RCC 7860 (cell line): Measurements from ENCODE around the gene CCDC126.
"Not testable (repeated sequence)": the region's sequence is repeated elsewhere in the genome, so short reads cannot be mapped to it uniquely, and the experiment has no call there.

ENCODE experiments used
- DNase-seq: peaks from one replicate; pipeline ENCODE4 v3.0.0-alpha.2; 2015; ENCODE audit warnings: low spot score
- FAIRE-seq: peaks from 2 replicates; lab custom pipeline; 2012; peaks lifted over from hg19 to GRCh38; lab: Jason Lieb, UNC

Gene CCDC126, protein sequence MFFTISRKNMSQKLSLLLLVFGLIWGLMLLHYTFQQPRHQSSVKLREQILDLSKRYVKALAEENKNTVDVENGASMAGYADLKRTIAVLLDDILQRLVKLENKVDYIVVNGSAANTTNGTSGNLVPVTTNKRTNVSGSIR

DNA sequence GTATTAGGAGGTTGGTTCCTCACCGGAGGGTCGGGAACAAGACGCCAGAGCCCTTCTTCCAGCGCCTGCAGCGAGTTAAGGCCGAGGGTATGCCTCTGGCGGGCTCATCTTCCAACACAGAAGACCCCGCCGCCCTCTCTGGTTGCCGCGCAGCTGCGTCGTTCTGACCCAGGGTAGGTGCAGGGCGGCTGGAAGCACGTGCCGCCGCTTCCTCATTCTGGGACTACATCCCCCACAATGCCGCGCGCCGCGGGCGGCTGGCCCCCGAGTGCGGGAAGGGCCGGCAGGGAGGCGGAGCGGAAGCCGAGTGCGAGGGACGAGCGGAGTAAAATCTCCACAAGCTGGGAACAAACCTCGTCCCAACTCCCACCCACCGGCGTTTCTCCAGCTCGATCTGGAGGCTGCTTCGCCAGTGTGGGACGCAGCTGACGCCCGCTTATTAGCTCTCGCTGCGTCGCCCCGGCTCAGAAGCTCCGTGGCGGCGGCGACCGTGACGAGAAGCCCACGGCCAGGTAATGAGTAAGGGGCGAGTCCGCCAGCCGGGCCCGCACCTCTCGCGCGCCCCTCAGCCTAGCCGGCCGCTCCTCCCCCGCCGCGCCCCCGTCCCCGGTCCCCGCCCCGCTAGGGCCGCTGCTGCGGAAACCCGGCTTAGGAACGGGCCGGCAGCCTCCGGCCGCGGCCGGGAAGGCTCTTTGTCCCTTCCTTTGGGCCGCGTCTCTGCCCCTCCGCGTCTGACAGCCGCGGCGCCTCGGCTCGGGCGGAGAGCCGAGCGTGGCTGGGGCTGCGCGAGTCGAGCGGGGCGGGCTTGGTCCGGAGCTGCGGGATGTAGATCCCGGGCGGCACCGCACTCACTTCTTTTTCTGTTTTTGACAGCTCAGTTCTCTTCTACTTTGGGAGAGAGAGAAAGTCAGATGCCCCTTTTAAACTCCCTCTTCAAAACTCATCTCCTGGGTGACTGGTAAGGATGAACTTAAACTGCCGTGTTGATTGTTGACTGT lies at the start of gene CCDC126:
Gene CCDC126 (plus strand): TSS at position 289 of the 998 bp plus-strand sequence. CDS start 13,934 bp downstream, outside the sequence.
- FAIRE-seq = no peak
- DNase-seq = peak; percentile 75

DNA sequence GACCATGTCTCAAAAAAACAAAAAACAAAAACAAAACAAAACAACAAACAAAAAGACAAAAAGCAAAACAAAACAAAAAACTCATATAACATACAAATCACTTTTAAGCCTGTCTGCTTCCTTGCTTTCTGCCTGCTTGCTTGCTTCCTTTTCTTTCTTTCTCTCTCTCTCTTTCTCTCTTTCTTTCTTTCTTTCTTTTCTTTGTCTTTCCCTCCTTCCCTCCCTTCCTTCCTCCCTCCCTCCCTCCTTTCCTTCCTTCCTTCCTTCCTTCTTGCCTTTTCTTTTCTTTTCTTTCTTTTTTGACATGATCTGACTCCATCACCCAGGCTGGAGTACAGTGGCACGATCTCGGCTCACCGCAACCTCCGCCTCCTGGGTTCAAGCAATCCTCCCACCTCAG lies 49.5 kb upstream of the CCDC126 start:
- FAIRE-seq (no peak), DNase-seq (no peak)

DNA sequence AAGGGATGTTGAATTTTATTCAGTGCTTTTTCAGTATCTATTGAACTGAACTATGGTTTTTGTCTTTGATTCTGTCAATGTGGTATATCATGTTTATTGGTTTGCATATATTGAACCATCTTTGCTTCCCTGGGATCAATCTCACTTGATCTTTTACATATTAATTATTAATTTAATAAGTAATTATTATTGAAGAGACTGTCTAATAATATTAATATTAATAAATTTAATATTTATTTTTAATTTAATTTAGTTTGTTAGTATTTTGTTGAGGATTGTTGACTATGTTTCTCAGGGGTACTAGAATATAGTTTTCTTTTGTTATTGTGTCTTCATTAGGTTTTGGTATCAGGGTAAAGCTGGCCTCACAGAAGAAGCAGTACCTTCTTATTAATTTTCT lies 38.9 kb upstream of the CCDC126 start:
- peak; percentile 74 for FAIRE-seq

DNA sequence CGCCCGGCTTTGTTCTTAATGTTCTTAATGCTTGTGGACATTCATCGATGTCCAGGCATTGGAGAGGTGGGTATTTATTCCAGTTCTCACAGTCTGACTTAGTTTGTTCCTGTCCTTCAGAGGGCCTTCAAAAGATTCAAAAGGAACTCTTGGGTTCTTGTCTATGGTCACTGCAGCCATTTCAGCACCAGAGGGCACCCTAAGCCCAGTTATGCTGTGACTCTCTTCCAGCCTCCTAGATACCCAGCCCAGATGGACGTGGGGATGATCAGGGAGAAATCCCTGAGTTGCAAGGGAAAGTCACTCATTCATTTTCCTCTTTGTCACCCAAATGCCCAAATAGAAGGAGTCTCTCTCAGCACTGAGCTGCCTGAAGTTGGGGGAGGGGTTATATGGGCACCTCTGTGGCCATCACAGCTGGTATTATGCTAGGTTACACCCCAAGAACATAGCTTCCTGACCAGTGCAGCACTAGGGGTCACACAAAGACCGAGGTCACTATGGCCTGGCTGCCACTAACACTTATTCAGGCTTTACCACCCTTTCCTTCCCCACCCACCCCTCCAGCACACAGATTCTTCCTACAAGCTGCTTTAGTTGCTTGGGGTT lies 26.5 kb upstream of the CCDC126 start:
- DNase-seq (peak; percentile 66), FAIRE-seq (peak; percentile 68)

More for the DNA sequence above, 38.9 kb upstream of the CCDC126 start:
- no peak for DNase-seq

DNA sequence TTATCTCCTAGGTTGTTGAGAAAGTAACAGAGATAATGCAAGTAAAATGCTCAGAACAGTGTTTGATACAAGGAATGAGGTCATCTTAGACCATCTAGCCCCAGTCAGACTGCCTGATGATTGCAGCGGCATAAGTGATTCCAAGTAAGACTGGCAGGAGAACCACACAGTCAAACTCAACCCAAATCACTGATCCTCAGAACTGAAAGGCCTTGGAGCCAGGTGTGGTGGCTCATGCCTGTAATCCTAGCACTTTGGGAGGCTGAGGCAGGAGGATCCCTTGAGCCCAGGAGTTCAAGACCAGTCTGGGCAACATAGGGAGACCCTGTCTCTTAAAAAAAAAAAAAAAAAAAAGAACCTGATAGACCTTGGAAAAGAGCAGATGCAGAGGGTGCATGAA lies 15.2 kb upstream of the CCDC126 start:
- not testable (repeated sequence) for FAIRE-seq, DNase-seq

DNA sequence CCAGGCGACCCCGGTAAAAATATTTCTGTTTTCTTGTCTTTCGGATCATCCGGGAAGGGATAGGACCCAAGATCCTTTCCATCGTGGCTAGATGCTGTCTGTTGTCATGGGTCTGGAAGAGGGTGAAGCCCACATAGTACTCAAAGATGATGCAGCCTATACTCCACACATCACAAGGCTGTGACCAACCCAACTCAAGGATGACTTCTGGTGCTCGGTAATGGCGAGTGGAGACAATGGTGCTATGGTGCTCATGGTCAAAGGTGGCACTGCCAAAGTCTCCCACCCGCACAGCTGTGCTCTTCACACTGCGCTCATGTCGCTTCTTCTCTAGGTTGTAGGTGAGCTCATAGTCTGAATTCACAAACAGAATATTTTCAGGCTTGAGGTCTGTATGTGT lies 11.9 kb upstream of the CCDC126 start:
- not testable (repeated sequence) for FAIRE-seq

DNA sequence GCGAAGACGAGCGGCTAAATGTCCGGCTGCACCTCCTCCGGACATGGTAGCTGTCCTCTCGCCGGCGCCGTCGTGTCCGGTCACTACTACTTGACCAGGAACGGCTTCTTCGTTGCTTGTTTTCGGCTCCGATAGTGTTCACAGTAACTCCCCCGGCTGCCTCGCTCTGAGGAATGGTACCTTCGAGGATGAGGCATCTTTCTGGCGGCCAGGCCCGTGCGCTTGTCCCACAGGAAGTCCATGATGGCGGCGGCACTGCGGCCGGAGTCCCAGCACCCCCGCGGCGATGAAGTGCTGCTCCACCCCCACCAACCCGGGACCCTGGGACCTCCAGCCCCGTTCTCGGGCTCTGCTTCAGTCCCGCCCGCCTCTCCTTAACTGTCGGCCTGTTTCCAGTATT lies 11.0 kb upstream of the CCDC126 start:
- DNase-seq (no peak), FAIRE-seq (no peak)

More for the DNA sequence above, 11.9 kb upstream of the CCDC126 start:
- DNase-seq = not testable (repeated sequence)

DNA sequence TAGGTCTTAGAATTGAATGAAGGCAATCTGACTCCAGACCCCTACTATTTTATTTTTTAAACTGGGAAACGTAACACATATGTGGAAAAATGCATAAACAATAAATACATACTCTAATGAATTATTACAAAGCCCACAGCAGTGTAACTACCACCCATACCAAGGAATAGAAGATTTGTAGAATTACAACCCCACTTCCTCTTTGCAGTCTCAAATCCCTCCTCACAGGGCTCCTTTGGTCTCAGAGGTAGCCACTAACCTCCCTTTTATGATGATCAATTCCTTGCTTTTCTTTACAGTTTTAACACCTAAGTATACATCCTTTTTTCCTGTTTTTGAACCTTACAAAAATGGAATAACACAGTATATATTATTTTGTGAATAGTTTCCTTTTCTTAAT lies 6.7 kb upstream of the CCDC126 start:
- FAIRE-seq (no peak), DNase-seq (no peak)

DNA sequence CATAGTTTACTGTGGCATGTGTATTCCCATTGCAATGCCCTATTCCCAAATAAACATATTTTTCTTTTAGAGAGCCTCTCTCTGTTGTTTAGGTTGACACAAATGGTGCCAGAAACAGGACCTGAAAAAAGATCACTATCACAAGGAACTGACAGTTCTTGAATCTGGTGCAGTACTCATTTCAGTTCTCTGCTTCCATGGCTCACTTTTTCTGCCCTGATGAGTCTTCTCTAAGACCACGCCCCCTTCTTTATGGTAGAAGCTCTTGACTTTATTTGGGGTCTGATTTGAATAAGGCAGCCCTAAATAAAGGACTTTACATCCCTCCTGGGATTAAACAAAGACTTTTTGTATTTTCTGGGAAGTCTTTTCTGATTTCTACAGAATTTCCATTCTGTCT lies 3.5 kb upstream of the CCDC126 start:
- DNase-seq (no peak), FAIRE-seq (no peak)

DNA sequence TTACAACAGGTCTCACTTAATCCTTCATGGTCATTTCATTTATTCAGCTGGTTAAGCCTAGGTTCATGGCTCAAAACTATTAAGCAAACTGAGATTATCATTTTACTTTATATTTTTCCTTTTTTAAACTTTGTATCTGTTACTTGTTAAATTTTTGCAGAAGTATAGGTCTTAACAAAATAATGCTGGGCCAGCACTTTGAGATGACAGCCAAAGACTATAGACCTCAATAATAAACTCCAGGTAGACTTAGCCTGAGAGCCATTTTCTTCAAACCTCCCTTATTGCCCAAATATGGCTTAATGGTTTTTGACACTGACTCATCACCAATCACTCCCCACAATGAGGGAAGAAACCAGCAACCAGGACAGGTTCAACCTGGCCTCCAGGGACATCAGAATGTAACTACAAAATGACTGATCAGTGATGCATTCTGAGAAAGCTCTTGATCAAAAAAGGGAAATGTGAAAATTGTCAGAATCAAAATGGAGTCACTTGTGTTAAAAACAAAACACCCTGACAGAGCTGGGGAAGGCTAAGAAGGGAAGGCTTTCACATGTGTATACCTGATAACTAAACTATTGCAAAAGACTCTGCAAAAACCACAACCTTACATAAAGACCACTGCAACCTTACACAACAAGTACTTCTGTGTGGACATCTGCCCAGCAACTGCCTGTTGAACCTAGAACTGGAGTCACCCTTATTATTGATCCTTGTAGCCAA lies 2.1 kb upstream of the CCDC126 start:
- peak; percentile 71 for FAIRE-seq
- DNase-seq = peak; percentile 50

DNA sequence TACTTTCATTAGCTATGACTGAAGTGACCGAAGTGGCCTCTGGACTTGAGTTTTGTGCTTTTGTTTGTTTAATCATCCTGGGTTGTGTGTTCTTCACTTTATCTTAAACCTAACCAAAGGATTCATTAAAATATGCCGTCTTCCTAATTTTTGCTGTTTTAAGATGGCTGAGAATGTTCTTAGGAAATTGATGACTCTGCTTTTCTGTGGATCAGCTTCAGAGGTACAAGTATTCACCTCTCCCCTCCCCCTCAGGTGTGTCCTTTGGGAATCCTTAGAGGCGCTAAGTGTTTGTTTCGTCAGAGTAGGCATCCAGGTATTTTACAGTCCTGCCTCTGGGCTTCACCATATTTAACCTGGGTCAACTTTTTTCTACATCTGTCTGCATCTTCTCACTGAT lies 1.1 kb downstream of the CCDC126 start:
- FAIRE-seq (no peak), DNase-seq (no peak)

DNA sequence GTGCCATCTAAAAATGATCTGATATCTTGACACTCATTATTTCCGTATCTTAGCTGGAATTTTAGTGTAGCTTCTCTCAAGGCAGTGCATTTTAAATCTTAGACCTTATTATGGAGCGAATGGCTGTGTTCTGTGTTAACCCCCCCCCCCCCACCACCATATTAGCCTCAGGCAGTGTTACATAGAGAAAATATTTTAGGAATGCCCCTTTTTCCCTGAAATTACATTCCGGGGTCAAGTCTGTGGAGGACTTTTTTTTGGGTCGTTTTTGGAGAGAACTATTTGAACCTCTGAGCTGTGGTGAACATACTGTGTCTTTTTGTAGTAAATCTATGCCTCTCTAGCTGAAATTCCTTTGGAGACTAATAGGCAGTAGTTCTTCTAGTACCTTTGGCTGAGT lies 3.1 kb downstream of the CCDC126 start:
- DNase-seq (no peak), FAIRE-seq (no peak)

DNA sequence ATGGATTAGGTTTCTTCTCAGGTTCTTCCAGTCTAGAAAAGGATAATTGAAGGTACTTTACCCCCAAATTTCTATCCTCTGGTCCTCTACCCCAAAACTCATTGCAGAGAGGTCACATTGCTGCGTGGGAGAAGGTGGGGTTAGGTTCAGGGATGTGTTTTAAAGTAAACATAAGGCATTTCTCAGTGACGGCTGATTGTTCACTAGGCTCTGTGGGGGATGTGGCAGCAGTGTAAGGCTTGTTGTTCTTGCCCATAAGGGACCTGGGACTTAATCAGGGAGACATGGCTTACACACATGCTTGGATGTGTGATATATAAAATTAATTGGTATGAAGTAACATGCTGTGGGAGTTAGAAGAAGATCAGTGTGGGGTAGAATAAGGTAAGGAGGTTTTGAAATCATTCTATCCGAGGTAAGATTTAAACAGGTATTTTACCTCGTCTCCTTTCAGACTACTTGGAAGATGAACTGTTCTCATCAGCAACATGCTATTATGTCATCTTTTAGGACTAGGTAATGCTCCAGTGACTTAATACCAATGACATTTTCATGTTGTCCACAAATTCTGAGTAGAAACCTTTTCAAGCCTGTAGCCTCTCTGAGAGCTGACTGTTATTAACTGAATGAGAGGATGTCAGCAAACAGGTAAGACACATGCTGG lies 6.6 kb downstream of the CCDC126 start:
- no peak for FAIRE-seq
- no peak for DNase-seq

DNA sequence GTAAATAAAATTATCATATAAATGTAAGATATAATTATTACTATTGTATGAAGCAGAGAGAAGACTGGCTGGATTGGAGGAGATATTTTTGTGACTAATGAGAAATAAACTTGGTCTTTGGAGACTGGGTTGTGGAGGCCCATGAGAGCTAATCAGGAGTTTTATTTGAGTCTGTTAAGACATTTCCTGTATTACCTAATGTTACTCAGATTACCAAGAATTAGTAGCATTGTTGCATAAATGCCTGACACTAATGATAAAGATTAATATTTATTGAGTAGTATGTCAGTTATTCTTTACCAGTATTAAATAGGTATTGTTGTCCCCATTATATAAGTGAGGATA lies 7.1 kb downstream of the CCDC126 start:
- DNase-seq (no peak), FAIRE-seq (no peak)

DNA sequence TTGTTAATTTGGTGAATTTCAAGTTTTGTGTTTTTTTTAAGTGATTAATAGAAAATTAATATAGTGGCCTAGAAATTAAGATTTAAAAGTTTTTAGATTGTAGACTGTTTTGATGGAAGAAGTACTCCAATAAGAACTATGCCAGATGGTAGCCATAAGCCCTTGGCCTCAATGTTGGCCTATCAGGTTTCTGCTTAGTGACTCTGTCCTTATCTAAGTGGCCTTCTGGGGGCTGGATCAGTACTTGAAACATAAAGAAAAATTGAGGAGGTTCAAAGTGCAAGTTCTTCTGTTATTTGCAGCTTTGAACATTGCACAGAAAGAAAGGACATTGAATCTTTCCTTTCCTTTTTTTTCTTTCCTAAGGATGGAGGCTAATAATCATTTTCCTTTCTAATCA lies 9.9 kb downstream of the CCDC126 start:
- FAIRE-seq (no peak), DNase-seq (no peak)

DNA sequence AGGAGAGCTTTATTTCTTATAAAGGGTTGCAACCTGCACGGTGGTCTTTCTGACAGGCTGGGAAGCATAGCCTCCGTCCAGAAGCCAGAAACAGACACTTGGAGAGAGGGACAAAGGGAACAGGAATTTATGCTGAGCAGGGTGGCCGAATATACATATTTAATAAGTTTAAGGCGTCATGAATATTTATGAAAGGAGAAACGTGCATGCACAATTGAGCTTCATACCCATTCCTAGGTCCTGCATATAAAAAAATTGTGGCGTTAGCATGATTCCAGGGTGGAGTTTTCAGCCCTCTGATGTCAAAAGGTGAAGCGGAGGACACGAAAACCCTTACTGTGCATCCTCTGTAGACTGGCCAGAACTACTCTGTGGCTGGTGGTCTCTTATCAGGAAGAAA lies 10.7 kb downstream of the CCDC126 start:
- FAIRE-seq (no peak), DNase-seq (no peak)

DNA sequence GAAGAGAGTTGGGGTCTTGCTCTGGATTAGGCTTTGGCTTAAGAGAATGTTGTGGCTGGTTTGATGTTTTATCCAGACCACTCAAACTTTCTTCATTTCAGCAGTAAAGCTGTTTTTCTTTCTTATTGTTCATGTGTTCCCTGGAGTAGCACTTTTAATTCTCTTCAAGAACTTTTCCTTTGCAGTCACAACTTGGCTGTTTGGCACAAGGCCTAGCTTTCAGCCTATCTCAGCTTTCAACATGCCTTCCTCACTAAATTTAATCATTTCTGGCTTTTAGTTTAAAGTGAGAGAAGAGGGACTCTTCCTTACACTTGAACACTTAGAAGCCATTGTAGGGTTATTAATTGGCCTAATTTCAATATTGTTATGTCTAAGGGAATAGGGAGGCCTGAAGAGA lies 18.1 kb downstream of the CCDC126 start:
- FAIRE-seq = no peak
- no peak for DNase-seq

DNA sequence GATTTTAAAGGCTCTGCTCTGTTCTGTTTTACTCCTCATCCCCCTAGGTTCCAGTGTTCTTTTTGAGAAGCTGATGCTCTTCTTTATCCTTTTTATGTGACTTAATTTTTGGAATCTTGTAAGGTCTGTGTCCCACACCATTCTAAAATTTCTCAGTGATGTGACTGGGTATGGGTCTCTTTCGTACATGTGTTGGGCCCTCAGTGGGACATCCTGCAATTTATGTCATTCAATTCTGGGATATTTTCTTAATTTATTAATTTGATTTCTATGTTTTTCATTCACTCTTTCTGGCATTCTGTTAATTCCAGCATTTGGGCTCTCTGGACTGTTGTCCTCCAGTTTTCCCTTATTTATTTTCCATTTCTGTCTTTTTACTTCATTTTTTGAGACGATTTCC lies 19.4 kb downstream of the CCDC126 start:
- FAIRE-seq = no peak
- no peak for DNase-seq

DNA sequence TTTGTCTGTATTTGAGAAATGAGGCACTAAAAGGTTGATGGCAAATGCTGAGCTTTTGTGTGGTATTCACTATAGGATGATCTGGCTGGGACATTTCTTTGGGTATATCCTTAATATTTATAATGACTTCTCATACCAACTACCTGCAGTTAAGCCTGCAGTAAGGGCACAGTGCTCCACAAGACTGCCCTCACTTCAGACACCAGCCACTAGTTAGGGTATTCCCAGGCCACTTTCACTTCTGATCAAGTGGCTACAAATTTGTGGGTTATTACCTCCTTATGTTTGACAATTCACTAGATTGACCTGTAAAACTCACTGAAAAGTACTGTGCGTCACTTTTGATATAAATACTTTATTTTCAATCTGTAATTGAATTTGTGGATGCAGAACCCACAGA lies 20.3 kb downstream of the CCDC126 start:
- DNase-seq (no peak), FAIRE-seq (no peak)

DNA sequence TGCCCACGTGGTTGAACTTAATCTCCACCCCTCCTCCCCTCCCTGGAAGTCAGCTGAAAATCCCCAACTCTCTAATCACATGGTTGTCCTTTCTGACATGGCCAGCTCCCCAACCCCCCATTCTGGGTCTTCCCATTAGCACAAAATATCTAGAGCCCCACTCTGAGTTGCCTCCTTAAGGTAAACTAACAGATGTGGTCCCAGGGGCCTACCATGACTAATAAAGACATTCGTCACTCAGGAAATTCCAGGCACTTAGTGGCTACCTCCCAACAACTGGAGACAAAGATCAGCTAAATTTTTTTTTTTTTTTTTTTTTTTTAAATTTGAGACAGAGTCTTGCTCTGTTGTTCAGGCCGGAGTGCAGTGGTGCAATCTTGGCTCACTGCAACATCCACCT lies 21.1 kb downstream of the CCDC126 start:
- peak; percentile 64 for DNase-seq
- FAIRE-seq = no peak

DNA sequence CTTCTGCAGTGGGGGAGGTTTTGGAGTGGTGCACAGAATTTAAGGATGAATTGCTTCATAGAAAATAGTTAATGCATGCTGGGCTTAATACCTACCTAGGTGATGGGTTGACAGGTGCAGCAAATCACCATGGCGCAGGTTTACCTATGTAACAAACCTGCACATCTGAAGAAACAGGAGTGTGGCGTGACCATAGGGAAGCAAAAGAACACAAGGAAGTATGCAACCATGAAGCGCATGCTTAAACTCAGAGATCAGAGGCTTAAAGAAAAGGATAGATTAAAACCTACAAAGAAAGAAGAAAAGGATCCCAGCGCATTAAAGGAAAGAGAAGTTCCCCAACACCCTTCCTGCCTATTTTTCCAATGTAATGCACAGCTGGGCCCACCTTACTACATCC lies 22.0 kb downstream of the CCDC126 start:
- no peak for FAIRE-seq

More for the DNA sequence above, 22.0 kb downstream of the CCDC126 start:
- no peak for DNase-seq
